ENCODE data around the gene ANXA3.

ANXA3 gene

DNA sequence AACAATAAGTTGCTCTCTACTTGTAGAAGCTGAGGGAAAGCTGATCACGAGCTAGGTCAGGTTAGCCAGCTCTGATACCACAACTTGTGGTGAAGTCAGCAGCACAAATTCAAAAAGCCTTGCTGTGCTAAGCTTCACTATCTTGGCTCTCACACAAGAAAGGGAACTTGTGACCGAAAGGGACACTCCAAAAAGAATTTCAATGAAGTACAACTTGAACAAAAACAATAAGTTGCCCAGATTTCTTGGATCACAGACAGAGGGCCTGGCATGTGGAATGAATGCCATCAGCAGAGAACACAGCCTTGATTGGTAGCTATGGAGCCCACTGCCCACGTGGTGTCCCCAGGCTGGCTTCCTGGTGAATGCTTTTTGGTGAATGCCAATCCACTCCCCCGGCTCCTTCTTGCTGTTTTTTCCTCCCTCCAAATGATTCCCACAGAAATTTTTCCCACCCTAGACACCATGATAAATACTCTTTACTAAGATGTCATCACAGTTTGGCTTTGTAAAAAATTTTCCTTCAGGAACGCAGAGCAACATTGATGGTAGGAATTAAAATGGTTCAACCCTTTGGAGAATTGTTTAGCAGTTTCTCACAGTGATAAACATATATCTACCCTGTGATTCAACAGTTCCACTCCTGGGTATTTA is 82.6 kb downstream of the ANXA3 start:
- Histone ChIP-seq H3K27ac (ENCODE audit: insufficient read depth, low read length, poor library complexity, severe bottlenecking) (no peak overlapping the region), H3K9me3 (ENCODE audit: control insufficient read depth, low read length) (no peaks in the 10 kb centered on the region), H3K36me3 (ENCODE audit: control insufficient read depth, insufficient read depth, low read length) (no peaks in the 10 kb centered on the region), H3K4me3 (ENCODE audit: insufficient read depth, low read depth, low read length, poor library complexity, severe bottlenecking) (no peak overlapping the region), H3K27me3 (replicated peaks; ENCODE audit: control insufficient read depth, insufficient read depth, low read length, poor library complexity, severe bottlenecking) (no peaks in the 10 kb centered on the region), H3K4me1 (ENCODE audit: control insufficient read depth, insufficient read depth, low read length, poor library complexity, severe bottlenecking) (no peaks in the 10 kb centered on the region)
- DNase-seq: no peak

- H3K4me3 ChIP-seq (ENCODE audit: insufficient read depth, low read depth, low read length, poor library complexity, severe bottlenecking): no peak overlapping the region
- H3K27ac ChIP-seq (ENCODE audit: insufficient read depth, low read length, poor library complexity, severe bottlenecking): no peak overlapping the region
- H3K36me3 ChIP-seq (ENCODE audit: control insufficient read depth, insufficient read depth, low read length): no peaks in the 10 kb centered on the region
These were observed 87.0 kb downstream of the ANXA3 start for GRCh38 chr4:78638337-78639172.

DNA sequence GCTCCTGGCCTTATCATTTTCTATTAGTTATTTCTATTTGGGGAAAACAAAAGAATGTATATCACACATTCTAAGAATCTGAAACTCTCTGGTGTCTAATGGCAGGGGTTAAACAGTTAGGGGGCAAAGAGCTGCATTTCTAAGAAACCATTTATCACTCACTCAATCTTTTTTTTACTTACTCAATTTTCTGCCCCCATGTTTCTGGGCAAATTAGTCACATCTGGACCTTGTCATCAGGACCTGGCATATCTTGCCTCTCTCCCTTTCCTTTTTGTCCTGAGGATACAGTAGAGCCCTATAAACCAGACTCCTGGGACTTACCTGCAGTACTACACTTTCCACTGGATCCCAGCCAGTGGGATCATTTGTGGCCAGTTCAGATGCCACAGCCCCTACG is 89.1 kb downstream of the ANXA3 start:
- Histone ChIP-seq H3K4me1 (ENCODE audit: control insufficient read depth, insufficient read depth, low read length, poor library complexity, severe bottlenecking) (no peaks in the 10 kb centered on the region), H3K9me3 (ENCODE audit: control insufficient read depth, low read length) (no peaks in the 10 kb centered on the region), H3K27ac (ENCODE audit: insufficient read depth, low read length, poor library complexity, severe bottlenecking) (no peak overlapping the region), H3K36me3 (ENCODE audit: control insufficient read depth, insufficient read depth, low read length) (no peaks in the 10 kb centered on the region), H3K4me3 (ENCODE audit: insufficient read depth, low read depth, low read length, poor library complexity, severe bottlenecking) (no peak overlapping the region), H3K27me3 (replicated peaks; ENCODE audit: control insufficient read depth, insufficient read depth, low read length, poor library complexity, severe bottlenecking) (no peaks in the 10 kb centered on the region)
- DNase-seq: no peak

More at GRCh38 chr4:78638337-78639172, 87.0 kb downstream of the ANXA3 start:
- no peaks in the 10 kb centered on the region for H3K9me3 ChIP-seq (ENCODE audit: control insufficient read depth, low read length)
- H3K4me1 ChIP-seq (ENCODE audit: control insufficient read depth, insufficient read depth, low read length, poor library complexity, severe bottlenecking): no peaks in the 10 kb centered on the region
- H3K27me3 ChIP-seq (replicated peaks; ENCODE audit: control insufficient read depth, insufficient read depth, low read length, poor library complexity, severe bottlenecking): no peaks in the 10 kb centered on the region
- DNase-seq: no peak

GRCh38 chr4:78642934-78643333 is 91.4 kb downstream of the ANXA3 start:
- Histone ChIP-seq H3K27ac (ENCODE audit: insufficient read depth, low read length, poor library complexity, severe bottlenecking) (no peak overlapping the region), H3K4me1 (ENCODE audit: control insufficient read depth, insufficient read depth, low read length, poor library complexity, severe bottlenecking) (no peaks in the 10 kb centered on the region)
- no peak for DNase-seq

DNA sequence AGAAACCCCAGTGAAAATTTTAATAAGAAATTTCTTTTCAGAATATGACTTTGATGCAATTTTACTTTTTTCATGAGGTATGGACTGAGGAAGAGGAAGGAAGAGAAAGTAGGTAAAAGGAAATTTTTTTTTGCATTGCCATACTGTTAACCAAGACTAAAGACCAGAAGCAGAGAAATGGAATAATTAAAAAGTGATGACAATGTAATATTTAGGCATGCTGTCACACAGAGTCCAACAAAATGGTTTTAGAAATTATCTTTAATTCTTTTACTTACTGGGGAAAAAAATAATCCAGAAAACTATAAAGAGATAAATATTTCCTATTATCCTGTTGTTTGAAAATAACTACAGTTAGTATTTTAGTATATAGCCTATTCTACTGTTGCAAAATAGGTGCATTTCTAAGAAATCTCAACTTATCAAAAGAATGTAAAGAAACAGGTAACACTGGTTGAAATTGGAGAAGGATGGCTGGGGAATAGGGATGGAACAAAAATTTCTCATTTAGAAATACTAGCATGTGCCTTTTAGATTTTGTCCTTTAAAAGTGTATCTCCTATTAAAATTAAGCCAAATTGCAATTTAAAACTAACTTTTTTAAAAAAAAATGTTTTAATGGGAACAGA is 92.6 kb downstream of the ANXA3 start:
- no peak overlapping the region for H3K4me3 ChIP-seq (ENCODE audit: insufficient read depth, low read depth, low read length, poor library complexity, severe bottlenecking)
- no peaks in the 10 kb centered on the region for H3K36me3 ChIP-seq (ENCODE audit: control insufficient read depth, insufficient read depth, low read length)
- H3K4me1 ChIP-seq (ENCODE audit: control insufficient read depth, insufficient read depth, low read length, poor library complexity, severe bottlenecking): no peaks in the 10 kb centered on the region
- no peaks in the 10 kb centered on the region for H3K9me3 ChIP-seq (ENCODE audit: control insufficient read depth, low read length)
- no peaks in the 10 kb centered on the region for H3K27me3 ChIP-seq (replicated peaks; ENCODE audit: control insufficient read depth, insufficient read depth, low read length, poor library complexity, severe bottlenecking)
- DNase-seq: no peak
- H3K27ac ChIP-seq (ENCODE audit: insufficient read depth, low read length, poor library complexity, severe bottlenecking): no peak overlapping the region

More at GRCh38 chr4:78642934-78643333, 91.4 kb downstream of the ANXA3 start:
- H3K36me3 ChIP-seq (ENCODE audit: control insufficient read depth, insufficient read depth, low read length): no peaks in the 10 kb centered on the region
- H3K4me3 ChIP-seq (ENCODE audit: insufficient read depth, low read depth, low read length, poor library complexity, severe bottlenecking): no peak overlapping the region
- no peaks in the 10 kb centered on the region for H3K9me3 ChIP-seq (ENCODE audit: control insufficient read depth, low read length)
- no peaks in the 10 kb centered on the region for H3K27me3 ChIP-seq (replicated peaks; ENCODE audit: control insufficient read depth, insufficient read depth, low read length, poor library complexity, severe bottlenecking)

GRCh38 chr4:78644744-78645330 is 93.3 kb downstream of the ANXA3 start:
- Histone ChIP-seq H3K4me3 (ENCODE audit: insufficient read depth, low read depth, low read length, poor library complexity, severe bottlenecking) (no peak overlapping the region), H3K9me3 (ENCODE audit: control insufficient read depth, low read length) (no peaks in the 10 kb centered on the region), H3K27me3 (replicated peaks; ENCODE audit: control insufficient read depth, insufficient read depth, low read length, poor library complexity, severe bottlenecking) (no peaks in the 10 kb centered on the region), H3K36me3 (ENCODE audit: control insufficient read depth, insufficient read depth, low read length) (no peaks in the 10 kb centered on the region), H3K27ac (ENCODE audit: insufficient read depth, low read length, poor library complexity, severe bottlenecking) (no peak overlapping the region), H3K4me1 (ENCODE audit: control insufficient read depth, insufficient read depth, low read length, poor library complexity, severe bottlenecking) (no peaks in the 10 kb centered on the region)
- DNase-seq: peak in 1 of 3 donors; percentile 11

DNA sequence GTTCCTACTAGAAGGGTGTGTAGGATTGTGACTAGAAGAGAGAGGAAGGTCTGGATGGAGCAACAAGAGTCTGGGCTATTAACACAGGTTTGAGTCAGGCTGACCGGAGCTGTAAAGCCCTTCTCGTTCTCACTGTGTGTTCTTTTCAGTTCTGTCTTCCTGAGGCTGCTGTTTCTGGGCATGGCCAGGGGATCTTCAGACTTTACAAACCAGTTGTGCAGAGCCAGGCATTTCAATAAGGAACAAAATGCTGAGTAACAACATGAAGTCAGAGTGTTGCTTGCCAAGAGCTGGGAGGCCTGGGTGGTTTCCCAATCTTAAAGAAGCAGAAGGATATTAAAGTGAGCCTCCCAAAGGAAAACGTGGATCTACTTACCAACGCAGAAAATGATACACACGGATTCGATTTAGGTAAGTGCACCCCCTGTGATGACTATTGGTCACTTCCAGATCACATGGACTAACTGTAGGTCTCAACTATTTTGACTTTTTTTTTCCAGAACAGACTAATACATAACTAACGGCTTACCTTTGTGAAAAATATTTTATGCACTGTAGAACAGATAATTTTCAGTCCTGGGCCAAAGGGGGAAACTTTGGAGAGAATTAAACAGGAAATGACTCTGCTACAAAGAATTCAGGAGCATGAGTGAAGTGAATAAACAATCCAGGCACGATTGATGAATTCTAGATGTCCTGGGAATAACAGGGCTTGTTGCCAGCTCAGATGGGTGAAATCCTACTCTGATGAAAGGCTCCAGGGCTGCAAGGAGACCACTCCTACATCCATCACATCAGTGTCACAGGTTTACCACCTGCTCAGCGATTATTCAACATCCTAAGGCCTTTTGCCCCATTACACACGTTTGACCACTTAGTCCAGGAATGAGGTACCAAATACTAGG is 94.5 kb downstream of the ANXA3 start:
- Histone ChIP-seq H3K27ac (ENCODE audit: insufficient read depth, low read length, poor library complexity, severe bottlenecking) (no peak overlapping the region), H3K27me3 (replicated peaks; ENCODE audit: control insufficient read depth, insufficient read depth, low read length, poor library complexity, severe bottlenecking) (no peaks in the 10 kb centered on the region), H3K4me1 (ENCODE audit: control insufficient read depth, insufficient read depth, low read length, poor library complexity, severe bottlenecking) (no peaks in the 10 kb centered on the region), H3K36me3 (ENCODE audit: control insufficient read depth, insufficient read depth, low read length) (no peaks in the 10 kb centered on the region), H3K4me3 (ENCODE audit: insufficient read depth, low read depth, low read length, poor library complexity, severe bottlenecking) (no peak overlapping the region), H3K9me3 (ENCODE audit: control insufficient read depth, low read length) (no peaks in the 10 kb centered on the region)
- no peak for DNase-seq

- Histone ChIP-seq H3K9me3 (ENCODE audit: control insufficient read depth, low read length) (no peaks in the 10 kb centered on the region), H3K4me3 (ENCODE audit: insufficient read depth, low read depth, low read length, poor library complexity, severe bottlenecking) (no peak overlapping the region), H3K4me1 (ENCODE audit: control insufficient read depth, insufficient read depth, low read length, poor library complexity, severe bottlenecking) (no peaks in the 10 kb centered on the region), H3K27ac (ENCODE audit: insufficient read depth, low read length, poor library complexity, severe bottlenecking) (no peak overlapping the region), H3K36me3 (ENCODE audit: control insufficient read depth, insufficient read depth, low read length) (no peaks in the 10 kb centered on the region), H3K27me3 (replicated peaks; ENCODE audit: control insufficient read depth, insufficient read depth, low read length, poor library complexity, severe bottlenecking) (no peaks in the 10 kb centered on the region)
- no peak for DNase-seq
These were observed 95.7 kb downstream of the ANXA3 start for GRCh38 chr4:78647272-78647671.

- no peak overlapping the region for H3K27ac ChIP-seq (ENCODE audit: insufficient read depth, low read length, poor library complexity, severe bottlenecking)
- H3K36me3 ChIP-seq (ENCODE audit: control insufficient read depth, insufficient read depth, low read length): no peaks in the 10 kb centered on the region
- H3K4me3 ChIP-seq (ENCODE audit: insufficient read depth, low read depth, low read length, poor library complexity, severe bottlenecking): no peak overlapping the region
- no peaks in the 10 kb centered on the region for H3K4me1 ChIP-seq (ENCODE audit: control insufficient read depth, insufficient read depth, low read length, poor library complexity, severe bottlenecking)
- H3K9me3 ChIP-seq (ENCODE audit: control insufficient read depth, low read length): no peaks in the 10 kb centered on the region
- no peak for DNase-seq
- no peaks in the 10 kb centered on the region for H3K27me3 ChIP-seq (replicated peaks; ENCODE audit: control insufficient read depth, insufficient read depth, low read length, poor library complexity, severe bottlenecking)
These were observed 97.2 kb downstream of the ANXA3 start for GRCh38 chr4:78648640-78649363.

All from effector memory CD4-positive, alpha-beta T cell (primary cell).